Skeletal muscle satellite cell (primary cell): ENCODE measurements around the gene RASAL3. TPM values are rescaled to one million over a fixed set of nuclear protein-coding genes. Genes with fewer than 3 reads are reported as not detected.

Experiments used
- small RNA-seq: library from RNA; depleted of rRNA; stranded (forward); fragments of <200 nt; gene quantifications from one replicate; pipeline ENCODE3, GENCODE V24; 2012

RASAL3 gene

Small RNA genes lying within 50 kb of the gene (small RNA-seq; reads per million reads assigned to genes)
- not detected for gene MIR1470
